ENCODE measurements around the gene PTGES2.

DNA sequence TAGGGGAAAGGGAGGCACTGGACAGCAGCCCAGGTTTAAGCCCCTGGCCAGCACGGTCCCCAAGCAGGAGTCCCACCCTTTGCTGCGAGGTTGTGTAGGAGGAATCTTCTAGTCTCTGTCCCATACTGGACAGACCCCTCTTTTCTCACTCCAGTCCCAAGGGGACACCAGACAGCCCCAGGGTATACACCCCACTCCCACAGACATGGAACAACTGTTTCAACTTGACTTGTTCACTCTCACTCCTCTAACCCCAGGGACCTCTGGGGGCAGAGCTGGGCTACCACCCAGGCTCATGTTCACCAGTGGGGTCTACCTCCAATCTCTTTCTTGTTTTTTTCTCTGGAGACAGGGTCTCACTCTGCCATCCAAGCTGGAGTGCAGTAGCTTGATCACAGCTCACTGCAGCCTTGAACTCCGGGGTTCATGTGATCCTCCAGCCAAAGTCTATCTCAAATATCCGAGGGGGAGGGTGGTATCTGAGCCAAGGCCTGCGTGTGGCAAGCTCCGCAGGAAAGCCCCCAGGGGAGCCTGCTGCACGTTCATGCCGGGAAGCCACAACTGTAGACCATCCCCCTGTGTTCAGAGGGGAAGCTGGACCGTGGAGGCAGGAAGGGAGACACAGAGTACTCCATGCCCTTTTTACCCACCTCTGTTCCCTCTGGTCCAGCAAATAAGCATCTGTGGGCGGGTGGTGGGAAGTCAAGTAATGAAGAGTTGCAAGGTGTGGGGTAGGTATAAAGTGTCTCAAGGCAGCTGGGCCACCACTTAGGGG lies 1.8 kb downstream of the PTGES2 start:
- TF ChIP-seq, protein P1, sequence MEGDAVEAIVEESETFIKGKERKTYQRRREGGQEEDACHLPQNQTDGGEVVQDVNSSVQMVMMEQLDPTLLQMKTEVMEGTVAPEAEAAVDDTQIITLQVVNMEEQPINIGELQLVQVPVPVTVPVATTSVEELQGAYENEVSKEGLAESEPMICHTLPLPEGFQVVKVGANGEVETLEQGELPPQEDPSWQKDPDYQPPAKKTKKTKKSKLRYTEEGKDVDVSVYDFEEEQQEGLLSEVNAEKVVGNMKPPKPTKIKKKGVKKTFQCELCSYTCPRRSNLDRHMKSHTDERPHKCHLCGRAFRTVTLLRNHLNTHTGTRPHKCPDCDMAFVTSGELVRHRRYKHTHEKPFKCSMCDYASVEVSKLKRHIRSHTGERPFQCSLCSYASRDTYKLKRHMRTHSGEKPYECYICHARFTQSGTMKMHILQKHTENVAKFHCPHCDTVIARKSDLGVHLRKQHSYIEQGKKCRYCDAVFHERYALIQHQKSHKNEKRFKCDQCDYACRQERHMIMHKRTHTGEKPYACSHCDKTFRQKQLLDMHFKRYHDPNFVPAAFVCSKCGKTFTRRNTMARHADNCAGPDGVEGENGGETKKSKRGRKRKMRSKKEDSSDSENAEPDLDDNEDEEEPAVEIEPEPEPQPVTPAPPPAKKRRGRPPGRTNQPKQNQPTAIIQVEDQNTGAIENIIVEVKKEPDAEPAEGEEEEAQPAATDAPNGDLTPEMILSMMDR (IDR thresholded peaks at IDR 0.05) = no peak
- no peak for TF ChIP-seq POLR2A (IDR thresholded peaks at IDR 0.05)

Measured in vagina (tissue), 2 donors.